ENCODE data around the gene LSM6. TPM values are rescaled to one million over a fixed set of nuclear protein-coding genes. Genes with fewer than 3 reads are reported as not detected.

LSM6 gene
- total RNA-seq, 1 donor from 2014 or later: 32.5 TPM

Other genes with a start within 250 kb of the LSM6 start
- 59.4 TPM for gene ZNF827, start 236.9 kb upstream of the LSM6 start, total RNA-seq
- gene REELD1, start 38.8 kb downstream of the LSM6 start, total RNA-seq: 1.2 TPM